Astrocyte (in vitro differentiated cells and primary cell): ENCODE results near the gene LRIG2. TPM values are rescaled to one million over a fixed set of nuclear protein-coding genes. Genes with fewer than 3 reads are reported as not detected.
A peak's percentile ranks its signal among the peaks of the same experiment; 100 is the strongest.
"Not testable (repeated sequence)": the region's sequence is repeated elsewhere in the genome, so short reads cannot be mapped to it uniquely, and the experiment has no call there.

Experiments used
- DNase-seq: peaks from one replicate; pipeline ENCODE4 v3.0.0-alpha.2; 2010; ENCODE audit warnings: low read depth
- FAIRE-seq: peaks from 2 replicates; lab custom pipeline; 2011; peaks lifted over from hg19 to GRCh38; lab: Jason Lieb, UNC
- H2AFZ ChIP-seq: 2 replicates; pipeline ENCODE4 v1.6.0; 2012; ENCODE audit warnings: low read depth, low read length, inconsistent platforms
- H3K27ac ChIP-seq: 2 replicates; pipeline ENCODE4 v1.5.1; 2011; ENCODE audit warnings: low read depth, low read length, inconsistent platforms
- H3K27me3 ChIP-seq: 2 replicates; pipeline ENCODE4 v1.6.0; 2011; ENCODE audit warnings: low read length, inconsistent platforms; ENCODE audit not compliant: insufficient read depth
- H3K36me3 ChIP-seq: 2 replicates; pipeline ENCODE4 v1.5.1; 2011; ENCODE audit warnings: low read length, inconsistent platforms; ENCODE audit not compliant: insufficient read depth
- H3K4me1 ChIP-seq: 2 replicates; pipeline ENCODE4 v1.5.1; 2011; ENCODE audit warnings: low read length, inconsistent platforms; ENCODE audit not compliant: insufficient read depth
- H3K4me2 ChIP-seq: 2 replicates; pipeline ENCODE4 v1.6.0; 2012; ENCODE audit warnings: low read length, inconsistent platforms
- H3K4me3 ChIP-seq: 2 replicates; pipeline ENCODE4 v1.5.1; 2011; ENCODE audit warnings: low read depth, mild to moderate bottlenecking, low read length, inconsistent platforms; ENCODE audit not compliant: insufficient read depth
- H3K79me2 ChIP-seq: 2 replicates; pipeline ENCODE4 v1.6.0; 2012; ENCODE audit warnings: mild to moderate bottlenecking, low read length, inconsistent platforms; ENCODE audit not compliant: insufficient read depth
- H3K9ac ChIP-seq: 2 replicates; pipeline ENCODE4 v1.6.0; 2012; ENCODE audit warnings: mild to moderate bottlenecking, low read length, inconsistent platforms
- H3K9me3 ChIP-seq: 2 replicates; pipeline ENCODE4 v1.5.1; 2012; ENCODE audit warnings: low read depth, mild to moderate bottlenecking, low read length, inconsistent platforms; ENCODE audit not compliant: insufficient read depth
- H4K20me1 ChIP-seq: 2 replicates; pipeline ENCODE4 v1.6.0; 2012; ENCODE audit warnings: low read length, inconsistent platforms; ENCODE audit not compliant: insufficient read depth
- H3K27ac Mint-ChIP-seq: one replicate; pipeline ENCODE4 v1.8.0; 2021; ENCODE audit warnings: mild to moderate bottlenecking, mixed read lengths; ENCODE audit not compliant: unreplicated experiment
- H3K27me3 Mint-ChIP-seq: one replicate; pipeline ENCODE4 v1.8.0; 2021; ENCODE audit warnings: low read depth, mixed read lengths; ENCODE audit not compliant: unreplicated experiment
- H3K36me3 Mint-ChIP-seq: one replicate; pipeline ENCODE4 v1.8.0; 2021; ENCODE audit warnings: low read depth, mixed read lengths; ENCODE audit not compliant: unreplicated experiment
- H3K4me1 Mint-ChIP-seq: one replicate; pipeline ENCODE4 v1.8.0; 2021; ENCODE audit warnings: low read depth, mixed read lengths; ENCODE audit not compliant: unreplicated experiment
- H3K4me3 Mint-ChIP-seq: one replicate; pipeline ENCODE4 v1.8.0; 2021; ENCODE audit warnings: mild to moderate bottlenecking, moderate library complexity, mixed read lengths; ENCODE audit not compliant: unreplicated experiment
- H3K9me3 Mint-ChIP-seq: one replicate; pipeline ENCODE4 v1.8.0; 2021; ENCODE audit warnings: mild to moderate bottlenecking, mixed read lengths; ENCODE audit not compliant: unreplicated experiment
- CTCF ChIP-seq: IDR thresholded peaks from 2 replicates; pipeline ENCODE4 v1.5.1; 2011; ENCODE audit warnings: low read depth, mild to moderate bottlenecking, inconsistent platforms, low read length, moderate library complexity; ENCODE audit not compliant: insufficient read depth
- EZH2 ChIP-seq: IDR thresholded peaks from 2 replicates; pipeline ENCODE4 v1.6.1; 2012; ENCODE audit warnings: mild to moderate bottlenecking, low read length, inconsistent platforms; ENCODE audit not compliant: insufficient read depth
- total RNA-seq: library from RNA; stranded (reverse); gene quantifications from 2 replicates; pipeline ENCODE4 v1.2.1, GENCODE V29; 2021

The LRIG2 gene
- total RNA-seq, 1 donor from 2014 or later = 14.2 TPM

DNA sequence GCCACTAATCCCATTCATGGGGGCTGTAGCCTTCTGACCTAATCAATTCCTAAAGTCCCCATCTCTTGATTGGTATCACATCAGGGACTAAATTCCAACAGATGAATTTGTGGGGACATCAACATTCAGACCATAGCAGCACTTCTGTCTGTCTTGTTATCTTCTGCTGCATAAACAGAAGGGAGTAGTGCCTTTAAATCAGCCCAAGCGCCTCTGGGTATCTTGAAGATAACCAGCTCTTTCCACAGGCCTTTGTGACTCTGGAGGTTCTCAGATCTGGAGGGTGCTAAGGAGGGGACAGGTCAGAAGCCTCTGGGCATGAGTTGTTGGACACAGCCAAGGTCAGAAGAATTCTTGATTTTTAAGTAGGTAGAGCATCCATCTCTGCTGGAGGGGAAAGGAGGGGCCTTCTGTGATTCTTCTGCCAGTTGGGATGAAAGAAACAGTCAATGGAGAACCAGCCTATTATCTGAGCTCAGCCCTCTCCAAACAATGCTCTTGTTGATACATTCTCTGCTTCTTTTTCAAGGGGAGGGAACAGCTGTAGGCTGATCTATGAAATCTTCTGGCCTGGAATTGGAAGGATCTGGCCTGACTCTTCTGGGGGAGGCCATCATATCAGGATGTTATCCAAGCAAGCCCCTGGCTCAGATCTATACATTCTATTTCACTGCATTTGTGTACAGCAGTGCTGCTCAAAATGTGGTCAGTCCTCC is 31.3 kb upstream of the LRIG2 start:
- peaks cover 2% of the 10 kb centered on the region for H3K27me3 Mint-ChIP-seq
- H3K4me1 Mint-ChIP-seq = peaks cover 20% of the 10 kb centered on the region
- Histone ChIP-seq H3K4me1 (peaks cover 18% of the 10 kb centered on the region), H2AFZ (no peak overlapping the region), H4K20me1 (no peaks in the 10 kb centered on the region), H3K36me3 (no peaks in the 10 kb centered on the region), H3K4me3 (no peak overlapping the region), H3K9me3 (no peaks in the 10 kb centered on the region), H3K27me3 (no peaks in the 10 kb centered on the region), H3K27ac (no peak overlapping the region), H3K79me2 (no peaks in the 10 kb centered on the region), H3K9ac (peak overlapping the region; percentile 27), H3K4me2 (peak overlapping the region; percentile 80)
- TF ChIP-seq EZH2 = no peak
- TF ChIP-seq CTCF = no peak
- H3K36me3 Mint-ChIP-seq = no peaks in the 10 kb centered on the region
- DNase-seq = no peak
- H3K9me3 Mint-ChIP-seq = no peaks in the 10 kb centered on the region
- no peak overlapping the region for H3K4me3 Mint-ChIP-seq
- FAIRE-seq = no peak
- peak overlapping the region; percentile 82 for H3K27ac Mint-ChIP-seq

GRCh38 chr1:113042285-113043143 is 30.5 kb upstream of the LRIG2 start:
- Histone ChIP-seq H3K4me1 (peaks cover 18% of the 10 kb centered on the region), H3K36me3 (no peaks in the 10 kb centered on the region), H2AFZ (peak overlapping the region; percentile 36), H3K27me3 (no peaks in the 10 kb centered on the region), H3K79me2 (no peaks in the 10 kb centered on the region), H3K9ac (peak overlapping the region; percentile 47), H4K20me1 (no peaks in the 10 kb centered on the region), H3K4me3 (no peak overlapping the region), H3K27ac (peak overlapping the region; percentile 39), H3K9me3 (no peaks in the 10 kb centered on the region), H3K4me2 (peak overlapping the region; percentile 80)
- Mint-ChIP-seq H3K36me3 (no peaks in the 10 kb centered on the region), H3K27ac (peak overlapping the region; percentile 82), H3K9me3 (no peaks in the 10 kb centered on the region), H3K4me3 (peak overlapping the region; percentile 36), H3K27me3 (no peaks in the 10 kb centered on the region), H3K4me1 (peaks cover 20% of the 10 kb centered on the region)
- FAIRE-seq = peak; percentile 77
- peak; percentile 22 for TF ChIP-seq CTCF
- TF ChIP-seq EZH2 = no peak
- peak; percentile 88 for DNase-seq

- H3K36me3 ChIP-seq, H3K4me3 ChIP-seq, H3K9me3 ChIP-seq, H3K9me3 Mint-ChIP-seq, H3K27me3 ChIP-seq, H4K20me1 ChIP-seq, H3K36me3 Mint-ChIP-seq, H3K79me2 ChIP-seq, H3K27me3 Mint-ChIP-seq, DNase-seq, FAIRE-seq: not testable (repeated sequence)
- H3K9ac ChIP-seq = peak overlapping the region; percentile 47
- peak overlapping the region; percentile 27 for H3K4me3 Mint-ChIP-seq
- peaks cover 18% of the 10 kb centered on the region for H3K4me1 ChIP-seq
- peak overlapping the region; percentile 80 for H3K4me2 ChIP-seq
- H3K27ac ChIP-seq = peak overlapping the region; percentile 39
- peak overlapping the region; percentile 82 for H3K27ac Mint-ChIP-seq
- H3K4me1 Mint-ChIP-seq = peaks cover 20% of the 10 kb centered on the region
- peak overlapping the region; percentile 36 for H2AFZ ChIP-seq
Measured at GRCh38 chr1:113043144-113043488, 29.9 kb upstream of the LRIG2 start.
